HG03460 (cell line): ENCODE data around the gene NFKB1.

ENCODE experiments used
- ATAC-seq: cut with Tn5 transposase; IDR thresholded peaks from one replicate; pipeline ENCODE4 v1.9.1; 2021; ENCODE audit not compliant: unreplicated experiment

Gene NFKB1

GRCh38 chr4:102497986-102498385, 3.2 kb upstream of the NFKB1 start:
- no peak for ATAC-seq

- ATAC-seq, result peak; percentile 18
These were observed 835 bp upstream of the NFKB1 start for GRCh38 chr4:102500352-102500695.

- ATAC-seq, result peak; percentile 28
These were observed 213 bp downstream of the NFKB1 start for GRCh38 chr4:102501447-102501696.

- no peak for ATAC-seq
These were observed 1.3 kb downstream of the NFKB1 start for GRCh38 chr4:102502543-102502818.

GRCh38 chr4:102503301-102503746, 2.2 kb downstream of the NFKB1 start:
- no peak for ATAC-seq

GRCh38 chr4:102503831-102504786, 3.0 kb downstream of the NFKB1 start:
- ATAC-seq, result no peak

- no peak for ATAC-seq
These were observed 3.8 kb downstream of the NFKB1 start for GRCh38 chr4:102504941-102505340.

- ATAC-seq, result no peak
These were observed 4.5 kb downstream of the NFKB1 start for GRCh38 chr4:102505708-102506107.

- no peak for ATAC-seq
These were observed 5.4 kb downstream of the NFKB1 start for GRCh38 chr4:102506523-102506922.

- no peak for ATAC-seq
These were observed 10.9 kb downstream of the NFKB1 start for GRCh38 chr4:102511830-102512605.

GRCh38 chr4:102514298-102514964, 13.3 kb downstream of the NFKB1 start:
- ATAC-seq, result no peak

- no peak for ATAC-seq
These were observed 16.6 kb downstream of the NFKB1 start for GRCh38 chr4:102517753-102518152.

- no peak for ATAC-seq
These were observed 17.6 kb downstream of the NFKB1 start for GRCh38 chr4:102518703-102519131.

- no peak for ATAC-seq
These were observed 18.8 kb downstream of the NFKB1 start for GRCh38 chr4:102519925-102520324.

- ATAC-seq, result no peak
These were observed 20.4 kb downstream of the NFKB1 start for GRCh38 chr4:102521570-102521969.

- no peak for ATAC-seq
These were observed 20.9 kb downstream of the NFKB1 start for GRCh38 chr4:102522031-102522440.

- no peak for ATAC-seq
These were observed 23.5 kb downstream of the NFKB1 start for GRCh38 chr4:102524691-102525090.

GRCh38 chr4:102525097-102525496, 23.9 kb downstream of the NFKB1 start:
- ATAC-seq, result no peak

- ATAC-seq, result no peak
These were observed 24.3 kb downstream of the NFKB1 start for GRCh38 chr4:102525504-102525903.

- no peak for ATAC-seq
These were observed 25.4 kb downstream of the NFKB1 start for GRCh38 chr4:102526532-102526931.

- ATAC-seq, result no peak
These were observed 26.6 kb downstream of the NFKB1 start for GRCh38 chr4:102527695-102528283.

GRCh38 chr4:102529977-102530376, 28.8 kb downstream of the NFKB1 start:
- no peak for ATAC-seq
